Fibroblast of skin of right biceps (primary cell): ENCODE results near the gene IFNK.

Source experiments
- DNase-seq: peaks from one replicate; pipeline ENCODE4 v3.0.0-alpha.2; 2013

Gene IFNK

DNA sequence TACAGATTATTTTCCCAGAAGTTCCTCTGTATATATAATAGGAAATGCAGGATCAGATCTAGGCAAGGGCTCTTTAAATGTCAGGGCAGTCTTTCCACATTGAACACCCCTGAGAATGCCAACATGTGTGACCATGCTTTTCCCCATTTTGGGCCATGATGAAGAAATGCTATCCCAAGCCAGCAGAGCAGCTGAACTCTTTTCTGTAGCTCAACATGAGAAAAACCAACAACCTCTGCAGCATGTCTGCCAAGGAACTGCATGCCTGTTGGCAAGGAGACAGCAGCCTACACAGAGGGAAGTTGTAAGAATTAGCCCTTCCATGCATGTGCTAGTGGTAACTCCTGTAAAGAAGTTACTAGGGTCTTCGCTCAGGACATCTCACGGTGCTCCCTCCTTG is 9.5 kb upstream of the IFNK start:
- DNase-seq, result no peak

- DNase-seq, result no peak
Observed at GRCh38 chr9:27518006-27518405, 6.1 kb upstream of the IFNK start.

GRCh38 chr9:27518809-27519208 is 5.3 kb upstream of the IFNK start:
- DNase-seq, result no peak

GRCh38 chr9:27519466-27520465 is 4.3 kb upstream of the IFNK start:
- peak; percentile 54 for DNase-seq

- no peak for DNase-seq
Observed at GRCh38 chr9:27520986-27521385, 3.1 kb upstream of the IFNK start.

DNA sequence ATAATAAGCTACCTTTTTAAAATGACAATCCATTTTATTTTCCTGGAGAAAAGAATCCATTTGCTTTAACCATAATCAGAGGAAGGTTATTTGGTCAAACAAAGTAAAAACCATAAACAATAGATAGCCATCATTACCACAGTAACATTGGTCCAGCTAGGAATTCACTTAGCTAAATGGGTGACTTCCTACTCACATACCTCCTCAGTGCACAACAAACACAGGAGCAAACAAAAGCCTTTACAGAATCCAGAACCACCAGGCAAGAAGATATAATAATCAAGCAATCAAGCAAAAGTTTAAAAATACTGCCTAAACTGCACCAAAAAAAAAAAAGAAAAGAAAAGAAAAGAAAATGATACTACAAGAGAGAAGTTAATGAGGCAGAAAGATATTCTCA is 949 bp upstream of the IFNK start:
- DNase-seq, result no peak

DNA sequence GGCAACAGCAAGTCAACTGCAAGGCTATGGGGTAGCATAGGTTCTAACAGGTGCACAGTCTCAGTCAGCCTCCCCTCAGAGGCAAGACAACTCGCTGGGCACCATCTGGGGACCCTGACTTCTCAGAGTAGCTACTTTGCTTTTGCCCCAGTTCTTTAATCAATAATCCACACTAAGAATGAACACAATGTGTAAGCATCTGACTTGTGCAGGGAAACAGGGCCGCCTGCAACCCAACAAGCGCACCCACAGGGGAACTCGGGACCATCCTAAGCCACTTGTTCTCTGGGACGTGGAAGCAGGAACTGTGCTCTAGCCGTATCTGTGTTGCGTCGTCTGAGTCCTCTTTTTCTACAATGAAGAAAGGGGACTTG is 3.6 kb downstream of the IFNK start:
- no peak for DNase-seq

- peak; percentile 39 for DNase-seq
Observed at GRCh38 chr9:27528076-27528885, 4.2 kb downstream of the IFNK start.

- peak; percentile 2 for DNase-seq
Observed at GRCh38 chr9:27528886-27529315, 4.8 kb downstream of the IFNK start.

GRCh38 chr9:27529316-27530278 is 5.5 kb downstream of the IFNK start, which contains the start of gene MOB3B:
Gene MOB3B (minus strand): TSS chr9:27529814. CDS start chr9:27455550, 74,264 bp downstream.
- DNase-seq, result peak; percentile 68

DNA sequence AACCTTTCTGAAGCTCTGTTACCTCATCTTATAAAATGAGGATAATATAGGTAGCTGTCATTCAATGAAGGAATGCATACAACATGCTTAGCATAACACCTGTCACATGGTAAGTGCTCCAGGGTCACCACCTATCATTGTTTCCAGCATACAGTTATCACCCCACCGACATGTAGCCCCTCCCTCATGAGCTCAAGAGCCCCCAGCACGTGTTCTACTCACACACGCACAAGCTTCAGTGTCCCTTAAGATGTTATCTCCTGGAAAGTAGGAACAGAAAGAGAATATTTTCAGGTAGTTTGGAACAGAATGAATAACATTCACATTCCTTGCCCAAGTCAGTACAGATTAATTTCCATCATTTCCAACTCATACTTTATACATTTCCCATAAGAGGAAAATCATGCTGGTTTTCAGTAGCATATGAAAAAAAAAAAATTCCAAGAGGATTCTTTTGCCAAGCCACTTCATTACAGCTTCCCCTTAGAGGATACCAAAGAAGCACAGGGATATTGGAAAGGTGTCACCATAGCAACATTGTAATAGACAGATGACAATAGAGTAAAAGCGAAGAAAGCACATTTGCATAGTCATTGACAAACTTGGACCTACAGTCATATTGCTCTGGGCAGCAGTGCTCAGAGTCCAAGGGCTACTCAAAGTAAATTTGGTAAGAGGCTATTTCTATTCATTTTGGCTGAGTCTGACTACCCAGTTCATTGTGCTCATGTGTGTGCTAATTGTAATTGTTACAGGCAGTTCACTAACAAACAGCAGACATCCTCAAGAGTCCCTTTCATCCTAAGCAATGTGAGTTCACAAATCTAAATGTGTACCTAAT is 7.0 kb downstream of the IFNK start:
- no peak for DNase-seq

DNA sequence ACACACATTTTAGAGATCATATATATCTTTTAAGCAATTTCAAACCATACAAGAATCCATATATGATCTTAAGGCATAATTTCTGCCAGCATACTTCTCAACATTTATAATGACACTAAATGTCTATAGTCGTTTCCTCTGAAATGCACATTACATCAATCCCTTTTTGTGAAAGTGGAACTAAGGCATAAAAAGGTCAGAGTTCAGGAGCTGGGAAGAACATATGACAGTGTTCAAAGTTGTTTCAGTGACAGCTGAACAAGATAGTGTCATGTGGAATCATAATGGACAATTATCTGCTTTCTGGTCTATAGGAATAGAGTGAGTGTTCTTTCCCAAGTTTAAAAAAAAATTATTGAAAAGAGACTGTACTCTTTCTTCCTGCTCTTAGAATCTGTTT is 8.0 kb downstream of the IFNK start:
- no peak for DNase-seq

DNA sequence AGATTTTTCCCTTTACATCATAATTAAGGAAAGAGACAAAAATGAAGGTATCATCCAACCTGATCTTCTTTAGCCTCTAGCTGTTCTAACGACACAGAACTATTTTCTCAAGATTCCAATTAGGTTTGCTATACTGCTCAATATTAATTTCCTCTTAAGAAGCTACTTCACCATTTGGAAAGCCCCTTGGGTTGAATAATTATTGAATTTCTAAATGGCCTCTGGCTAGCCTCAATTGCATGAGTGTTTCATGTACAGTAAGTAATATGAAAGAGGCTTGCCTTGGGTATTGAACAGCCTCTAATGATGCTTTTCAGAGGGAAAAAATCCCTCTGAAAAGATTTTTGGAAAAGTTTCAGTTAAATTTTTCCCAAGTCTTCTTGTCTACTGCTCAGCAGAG is 9.2 kb downstream of the IFNK start:
- no peak for DNase-seq

GRCh38 chr9:27534131-27534530 is 10.0 kb downstream of the IFNK start:
- DNase-seq, result no peak

GRCh38 chr9:27534658-27535209 is 10.6 kb downstream of the IFNK start:
- no peak for DNase-seq

DNA sequence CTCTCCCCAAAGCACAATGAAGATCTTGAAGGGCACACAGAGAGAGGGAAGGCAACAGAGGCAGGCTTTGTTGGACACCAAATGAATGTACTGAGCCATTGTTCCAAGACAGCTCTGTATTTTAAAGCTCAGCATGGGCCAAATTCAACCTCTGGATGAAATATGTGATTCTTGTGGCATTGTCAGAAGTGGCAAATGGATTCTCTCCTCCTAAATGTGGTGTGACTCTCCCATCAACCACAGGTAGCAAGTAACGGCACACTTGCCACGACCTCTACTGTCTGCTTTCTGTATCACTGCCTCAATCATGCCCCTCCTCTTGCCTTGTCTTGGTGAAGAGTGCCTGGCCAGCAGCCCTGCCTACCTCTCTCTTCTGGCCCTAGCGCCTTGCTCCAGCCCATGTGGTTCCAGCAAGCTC is 11.6 kb downstream of the IFNK start:
- DNase-seq, result no peak

GRCh38 chr9:27536168-27536567 is 12.1 kb downstream of the IFNK start:
- DNase-seq, result no peak

DNA sequence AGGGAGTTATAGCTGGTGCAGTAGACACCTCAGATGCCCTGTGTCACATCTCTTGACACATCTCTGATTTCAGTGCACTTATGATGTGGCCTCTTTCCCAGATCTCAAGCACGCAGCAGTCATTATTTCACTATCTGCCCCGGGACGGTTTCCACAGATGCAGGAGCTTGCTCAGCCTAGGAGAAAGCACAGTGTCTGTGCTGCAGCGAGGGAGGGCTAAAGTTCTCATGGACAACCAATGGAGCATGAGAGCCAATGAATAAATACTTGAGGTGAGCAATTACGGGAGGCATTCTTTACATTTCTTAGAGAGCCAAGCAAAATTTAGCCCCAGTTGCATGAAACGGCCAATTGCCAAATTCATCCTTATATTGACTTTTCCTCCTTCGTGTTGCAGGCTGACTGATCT is 12.9 kb downstream of the IFNK start:
- peak; percentile 16 for DNase-seq

GRCh38 chr9:27537756-27538155 is 13.7 kb downstream of the IFNK start:
- no peak for DNase-seq

- DNase-seq, result no peak
Observed at GRCh38 chr9:27538647-27539046, 14.6 kb downstream of the IFNK start.
